Measurements from ENCODE around the gene RAD51B. TPM values are rescaled to one million over a fixed set of nuclear protein-coding genes. Genes with fewer than 3 reads are reported as not detected.

The RAD51B gene
- total RNA-seq, 1 experiment from 2014 or later: 20.0 TPM

DNA sequence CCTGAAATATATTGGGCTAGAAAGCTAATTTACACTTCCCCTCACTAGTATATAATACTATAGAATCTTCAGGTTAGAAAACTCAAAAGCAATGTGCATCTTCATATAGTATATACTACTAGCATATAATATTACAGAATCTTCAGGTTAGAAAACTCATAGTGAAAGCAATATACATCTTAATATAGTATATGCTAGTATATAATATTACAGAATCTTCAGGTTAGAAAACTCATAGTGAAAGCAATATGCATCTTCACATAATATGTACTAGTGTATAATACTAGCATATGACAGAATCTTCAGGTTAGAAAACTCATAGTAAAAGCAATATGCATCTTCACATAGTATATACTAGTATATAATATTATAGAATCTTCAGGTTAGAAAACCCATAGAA is 643.7 kb downstream of the RAD51B start:
- H3K9me3 ChIP-seq (ENCODE audit: control insufficient read depth in 1 of 2, insufficient read depth in 1 of 2, low read depth in 1 of 2, low read length in 2 of 2): no peaks in the 10 kb centered on the region
- no peak overlapping the region for H2AFZ ChIP-seq (ENCODE audit: low read depth, low read length, poor library complexity, severe bottlenecking)
- no peaks in the 10 kb centered on the region for H3K79me2 ChIP-seq (ENCODE audit: insufficient read depth, low read length)
- no peak for DNase-seq (ENCODE audit: low read depth, low spot score)
- intact Hi-C loops (cut with micrococcal nuclease): loop anchor here (5.0 to 10.0 kb wide), 3 partner anchors 211 to 518 kb away; no protein-coding TSS in a partner anchor
- TF ChIP-seq ZFX (IDR thresholded peaks at IDR 0.05): no peak
- TF ChIP-seq, protein P1, sequence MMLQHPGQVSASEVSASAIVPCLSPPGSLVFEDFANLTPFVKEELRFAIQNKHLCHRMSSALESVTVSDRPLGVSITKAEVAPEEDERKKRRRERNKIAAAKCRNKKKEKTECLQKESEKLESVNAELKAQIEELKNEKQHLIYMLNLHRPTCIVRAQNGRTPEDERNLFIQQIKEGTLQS (IDR thresholded peaks at IDR 0.05): no peak
- no peak for TF ChIP-seq CEBPB (IDR thresholded peaks at IDR 0.05; ENCODE audit: low read depth)
- no peak for TF ChIP-seq EGR1 (IDR thresholded peaks at IDR 0.05; ENCODE audit: low read depth)
- TF ChIP-seq, protein P2, sequence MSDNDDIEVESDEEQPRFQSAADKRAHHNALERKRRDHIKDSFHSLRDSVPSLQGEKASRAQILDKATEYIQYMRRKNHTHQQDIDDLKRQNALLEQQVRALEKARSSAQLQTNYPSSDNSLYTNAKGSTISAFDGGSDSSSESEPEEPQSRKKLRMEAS (IDR thresholded peaks at IDR 0.05): no peak
- TF ChIP-seq, protein P3, sequence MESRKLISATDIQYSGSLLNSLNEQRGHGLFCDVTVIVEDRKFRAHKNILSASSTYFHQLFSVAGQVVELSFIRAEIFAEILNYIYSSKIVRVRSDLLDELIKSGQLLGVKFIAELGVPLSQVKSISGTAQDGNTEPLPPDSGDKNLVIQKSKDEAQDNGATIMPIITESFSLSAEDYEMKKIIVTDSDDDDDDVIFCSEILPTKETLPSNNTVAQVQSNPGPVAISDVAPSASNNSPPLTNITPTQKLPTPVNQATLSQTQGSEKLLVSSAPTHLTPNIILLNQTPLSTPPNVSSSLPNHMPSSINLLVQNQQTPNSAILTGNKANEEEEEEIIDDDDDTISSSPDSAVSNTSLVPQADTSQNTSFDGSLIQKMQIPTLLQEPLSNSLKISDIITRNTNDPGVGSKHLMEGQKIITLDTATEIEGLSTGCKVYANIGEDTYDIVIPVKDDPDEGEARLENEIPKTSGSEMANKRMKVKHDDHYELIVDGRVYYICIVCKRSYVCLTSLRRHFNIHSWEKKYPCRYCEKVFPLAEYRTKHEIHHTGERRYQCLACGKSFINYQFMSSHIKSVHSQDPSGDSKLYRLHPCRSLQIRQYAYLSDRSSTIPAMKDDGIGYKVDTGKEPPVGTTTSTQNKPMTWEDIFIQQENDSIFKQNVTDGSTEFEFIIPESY (IDR thresholded peaks at IDR 0.05; ENCODE audit: extremely low read depth, insufficient replicate concordance, low read length): no peak
- no peak for TF ChIP-seq JUND (IDR thresholded peaks at IDR 0.05)
- TF ChIP-seq POLR2A (IDR thresholded peaks at IDR 0.05; ENCODE audit: borderline replicate concordance, extremely low read depth, insufficient read depth, insufficient read length): no peak
- no peak for TF ChIP-seq EZH2 (IDR thresholded peaks at IDR 0.05)
- no peak for TF ChIP-seq YY1 (IDR thresholded peaks at IDR 0.05; ENCODE audit: extremely low read depth, insufficient replicate concordance, low read depth, low read length)
- TF ChIP-seq SIN3A (IDR thresholded peaks at IDR 0.05; ENCODE audit: low read depth): no peak
- no peak for TF ChIP-seq POLR2AphosphoS5 (IDR thresholded peaks at IDR 0.05; ENCODE audit: low read depth, low read length)
- TF ChIP-seq ZNF274 (IDR thresholded peaks at IDR 0.05; ENCODE audit: low read depth, low read length): no peak
- no peak for TF ChIP-seq SRF (IDR thresholded peaks at IDR 0.05; ENCODE audit: low read depth)
- TF ChIP-seq CBX3 (IDR thresholded peaks at IDR 0.05; ENCODE audit: low read depth): no peak
- TF ChIP-seq, protein P4, sequence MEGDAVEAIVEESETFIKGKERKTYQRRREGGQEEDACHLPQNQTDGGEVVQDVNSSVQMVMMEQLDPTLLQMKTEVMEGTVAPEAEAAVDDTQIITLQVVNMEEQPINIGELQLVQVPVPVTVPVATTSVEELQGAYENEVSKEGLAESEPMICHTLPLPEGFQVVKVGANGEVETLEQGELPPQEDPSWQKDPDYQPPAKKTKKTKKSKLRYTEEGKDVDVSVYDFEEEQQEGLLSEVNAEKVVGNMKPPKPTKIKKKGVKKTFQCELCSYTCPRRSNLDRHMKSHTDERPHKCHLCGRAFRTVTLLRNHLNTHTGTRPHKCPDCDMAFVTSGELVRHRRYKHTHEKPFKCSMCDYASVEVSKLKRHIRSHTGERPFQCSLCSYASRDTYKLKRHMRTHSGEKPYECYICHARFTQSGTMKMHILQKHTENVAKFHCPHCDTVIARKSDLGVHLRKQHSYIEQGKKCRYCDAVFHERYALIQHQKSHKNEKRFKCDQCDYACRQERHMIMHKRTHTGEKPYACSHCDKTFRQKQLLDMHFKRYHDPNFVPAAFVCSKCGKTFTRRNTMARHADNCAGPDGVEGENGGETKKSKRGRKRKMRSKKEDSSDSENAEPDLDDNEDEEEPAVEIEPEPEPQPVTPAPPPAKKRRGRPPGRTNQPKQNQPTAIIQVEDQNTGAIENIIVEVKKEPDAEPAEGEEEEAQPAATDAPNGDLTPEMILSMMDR (IDR thresholded peaks at IDR 0.05 in 2 of 3, conservative IDR thresholded peaks at IDR 0.05 in 1 of 3; ENCODE audit: borderline replicate concordance in 1 of 3, insufficient read depth in 1 of 3, low read depth in 2 of 3, low read length in 2 of 3): no peak
- no peak for TF ChIP-seq SP1 (IDR thresholded peaks at IDR 0.05; ENCODE audit: low read depth)
- TF ChIP-seq TCF7L2 (IDR thresholded peaks at IDR 0.05; ENCODE audit: borderline replicate concordance, extremely low read depth, insufficient read depth, insufficient read length): no peak
- no peak for TF ChIP-seq EZH2phosphoT487 (IDR thresholded peaks at IDR 0.05; ENCODE audit: borderline replicate concordance)
- RAD21 ChIA-PET (ENCODE audit: low non-redundant PET in 1 of 2, low total read pairs in 2 of 2, uncharacterized antibody in 2 of 2, unreplicated experiment in 2 of 2): no interaction called here
- no peak for ATAC-seq
- peak overlapping the region; percentile 49; the same call in 1 of the 2 replicates for H3K4me2 ChIP-seq (ENCODE audit: low read length)
- H3K9me2 ChIP-seq (ENCODE audit: insufficient read depth): no peaks in the 10 kb centered on the region
- H3K9ac ChIP-seq (ENCODE audit: low read length): no peak overlapping the region
- H3K27me3 ChIP-seq (ENCODE audit: insufficient read depth, low read length): no peaks in the 10 kb centered on the region
- peaks cover 81 to 89% of the 10 kb centered on the region in 2 experiments for H3K4me1 ChIP-seq (ENCODE audit: control insufficient read depth in 1 of 2, insufficient read depth in 2 of 2, low read length in 2 of 2)
- peak overlapping the region; percentile 92; the same call in 1 of the 2 replicates for H3K27ac ChIP-seq (ENCODE audit: low read depth, low read length)
- POLR2A ChIA-PET: no interaction called here
- CTCF ChIA-PET: interaction anchor here (1.0 kb wide), 1 partner anchor 16 kb away, joined by 3 read pairs; no protein-coding TSS in a partner anchor
- no peaks in the 10 kb centered on the region for H3K36me3 ChIP-seq (ENCODE audit: control insufficient read depth in 1 of 2, insufficient read depth in 2 of 2, low read length in 2 of 2)
- H3K4me3 ChIP-seq (replicated peaks in 1 of 2; ENCODE audit: low read depth in 1 of 2, low read length in 2 of 2): no peak overlapping the region
- no TSS peak for BruUV-seq (replicated peaks)
- H4K20me1 ChIP-seq (ENCODE audit: insufficient read depth): no peaks in the 10 kb centered on the region

Data from HCT116 (cell line).